GM18505 (cell line): Measurements from ENCODE around the gene MED15.

Source experiments
- ATAC-seq: cut with Tn5 transposase; IDR thresholded peaks from one replicate; pipeline ENCODE4 v1.9.1; 2021; ENCODE audit not compliant: unreplicated experiment
- POLR2A ChIP-seq: IDR thresholded peaks from 4 replicates; pipeline ENCODE4 v1.6.1; 2011; ENCODE audit warnings: borderline replicate concordance; ENCODE audit not compliant: insufficient read depth, insufficient read length; ENCODE audit errors: extremely low read depth

MED15 gene

DNA sequence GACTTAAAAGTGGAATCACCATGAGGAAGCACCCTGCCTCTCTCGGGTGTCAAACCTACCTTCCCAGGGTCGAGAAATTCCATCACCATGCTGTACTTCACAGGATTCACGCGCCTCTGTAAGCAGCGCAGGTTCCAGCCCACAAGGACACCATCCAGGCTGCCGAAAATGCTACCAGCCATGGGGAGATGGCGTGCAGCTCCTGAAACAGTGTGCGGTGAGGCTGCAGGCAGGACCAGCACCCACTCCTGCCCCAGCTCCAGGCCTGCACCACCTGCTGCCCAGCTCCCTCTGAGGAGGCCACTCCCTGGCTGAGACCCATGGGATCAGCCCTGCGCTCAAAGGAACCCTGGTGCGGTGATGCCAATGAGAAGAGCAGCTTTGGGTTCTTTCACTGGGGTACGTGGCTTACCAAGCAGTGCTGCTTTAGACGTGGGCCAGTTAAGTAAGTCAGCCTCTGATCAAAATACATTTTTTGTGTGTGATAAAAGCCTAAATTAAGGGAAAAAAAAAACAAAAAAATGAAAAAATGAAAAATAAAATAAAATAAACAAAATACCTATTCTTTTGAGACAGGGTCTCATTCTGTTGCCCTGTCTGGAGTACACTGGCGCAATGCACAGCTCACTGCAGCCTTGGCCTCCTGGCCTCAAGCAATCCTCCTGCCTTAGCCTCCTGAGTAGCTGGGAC, 115.4 kb downstream of the MED15 start:
- no peak for TF ChIP-seq POLR2A
- ATAC-seq: no peak

- TF ChIP-seq POLR2A: no peak
- ATAC-seq: peak; percentile 59
These were observed 116.8 kb downstream of the MED15 start for GRCh38 chr22:20624161-20624616.

- ATAC-seq: no peak
- peak; percentile 30 for TF ChIP-seq POLR2A
These were observed 117.9 kb downstream of the MED15 start for GRCh38 chr22:20625270-20625669.

GRCh38 chr22:20626811-20627210, 119.4 kb downstream of the MED15 start:
- no peak for TF ChIP-seq POLR2A
- ATAC-seq: no peak

DNA sequence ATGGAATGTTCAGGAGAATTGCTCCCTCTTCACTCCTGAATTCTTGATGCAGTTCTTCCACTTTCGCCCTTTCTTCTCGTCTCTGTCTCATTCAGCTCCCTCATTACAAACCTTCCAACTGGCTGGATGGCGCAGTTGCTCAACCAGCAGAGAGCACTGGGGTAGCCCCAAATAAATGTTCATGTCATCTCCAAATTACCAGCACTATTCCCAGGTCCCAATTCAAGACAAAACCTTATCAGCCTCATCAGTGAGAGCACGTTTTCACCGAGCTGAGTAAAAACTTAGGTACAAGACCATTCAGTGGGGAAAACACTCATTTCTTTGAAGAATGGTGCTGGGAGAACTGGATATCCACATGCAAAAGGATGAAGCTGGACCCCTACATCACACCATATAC, 120.0 kb downstream of the MED15 start:
- no peak for TF ChIP-seq POLR2A
- no peak for ATAC-seq

GRCh38 chr22:20628081-20628939, 120.9 kb downstream of the MED15 start:
- no peak for ATAC-seq
- TF ChIP-seq POLR2A: no peak

DNA sequence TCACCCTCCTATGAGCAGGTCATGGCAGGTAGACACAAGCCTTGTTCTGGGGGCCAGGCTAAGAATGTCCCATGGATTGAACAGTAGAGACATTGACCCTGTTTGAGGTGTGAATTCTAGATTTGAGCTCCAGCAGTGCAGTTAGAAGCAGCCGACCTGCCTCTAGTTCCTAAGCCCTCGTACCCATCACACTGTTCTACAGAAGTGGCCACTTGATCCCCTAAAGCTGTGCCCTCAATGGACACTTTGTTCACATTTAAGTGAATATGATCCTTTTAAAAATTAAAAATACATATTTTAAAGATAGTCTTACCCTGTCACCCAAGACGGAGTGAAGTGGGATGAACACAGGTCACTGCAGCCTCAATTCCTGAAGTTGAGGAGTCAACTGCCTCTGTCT, 122.0 kb downstream of the MED15 start:
- TF ChIP-seq POLR2A: no peak
- no peak for ATAC-seq

GRCh38 chr22:20630873-20631617, 123.6 kb downstream of the MED15 start:
- ATAC-seq: no peak
- TF ChIP-seq POLR2A: no peak

GRCh38 chr22:20632082-20632481, 124.7 kb downstream of the MED15 start:
- no peak for ATAC-seq
- no peak for TF ChIP-seq POLR2A

GRCh38 chr22:20632518-20632917, 125.1 kb downstream of the MED15 start:
- TF ChIP-seq POLR2A: no peak
- no peak for ATAC-seq

DNA sequence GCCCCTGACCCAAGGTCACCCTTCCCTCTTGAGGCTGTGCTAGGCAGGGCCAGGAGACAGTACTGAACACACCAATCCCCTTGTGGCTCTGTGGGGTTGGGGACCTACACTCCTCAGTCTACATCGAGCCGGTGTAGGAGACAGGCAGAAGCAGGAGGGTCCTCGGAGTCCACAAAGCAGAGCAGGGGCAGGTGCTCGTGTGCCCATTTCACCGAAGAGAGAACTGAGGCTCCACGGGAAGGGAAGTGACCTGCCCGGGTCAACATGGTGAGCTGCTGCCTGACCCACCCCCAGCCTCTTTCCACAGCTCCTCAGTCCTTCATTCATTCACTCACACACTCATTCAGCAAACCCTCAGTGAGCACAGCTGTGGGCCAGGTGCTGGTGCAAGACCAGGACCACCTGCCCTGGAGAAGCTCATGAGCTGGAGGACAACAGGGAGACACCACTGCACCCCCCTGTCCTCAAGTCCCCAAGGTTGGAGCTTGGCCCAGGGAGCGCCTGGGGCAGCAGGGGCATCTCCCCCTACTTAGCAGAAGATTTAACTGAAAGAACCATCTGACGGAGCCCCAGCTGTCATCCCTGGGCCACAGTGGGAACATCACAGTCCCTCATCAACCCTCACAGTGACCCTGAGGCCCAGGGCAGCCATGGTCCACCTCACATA, 127.3 kb downstream of the MED15 start:
- no peak for ATAC-seq

GRCh38 chr22:20635227-20635591, 127.8 kb downstream of the MED15 start:
- ATAC-seq: no peak
- TF ChIP-seq POLR2A: no peak

More for the DNA sequence above, 127.3 kb downstream of the MED15 start:
- no peak for TF ChIP-seq POLR2A
